CD4-positive, alpha-beta T cell treated with Interleukin-21 for 1 hour (primary cell): Measurements from ENCODE around the gene MS4A7.
A peak's percentile ranks its signal among the peaks of the same experiment; 100 is the strongest.
"Not testable (repeated sequence)": the region's sequence is repeated elsewhere in the genome, so short reads cannot be mapped to it uniquely, and the experiment has no call there.

Experiments
- DNase-seq: peaks from one replicate; pipeline ENCODE4 v3.0.0-alpha.2; 2020

Gene MS4A7, protein sequence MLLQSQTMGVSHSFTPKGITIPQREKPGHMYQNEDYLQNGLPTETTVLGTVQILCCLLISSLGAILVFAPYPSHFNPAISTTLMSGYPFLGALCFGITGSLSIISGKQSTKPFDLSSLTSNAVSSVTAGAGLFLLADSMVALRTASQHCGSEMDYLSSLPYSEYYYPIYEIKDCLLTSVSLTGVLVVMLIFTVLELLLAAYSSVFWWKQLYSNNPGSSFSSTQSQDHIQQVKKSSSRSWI

GRCh38 chr11:60378354-60378753 is at the start of gene MS4A7:
TSS of gene MS4A7 (plus strand) at chr11:60378532. CDS start at chr11:60383142, 4,610 bp downstream.
- peak; percentile 20 for DNase-seq

- no peak for DNase-seq
These were observed 45.5 kb upstream of the MS4A7 start for GRCh38 chr11:60332846-60333245.

GRCh38 chr11:60334005-60334620 is 44.2 kb upstream of the MS4A7 start:
- DNase-seq, result peak; percentile 62

DNA sequence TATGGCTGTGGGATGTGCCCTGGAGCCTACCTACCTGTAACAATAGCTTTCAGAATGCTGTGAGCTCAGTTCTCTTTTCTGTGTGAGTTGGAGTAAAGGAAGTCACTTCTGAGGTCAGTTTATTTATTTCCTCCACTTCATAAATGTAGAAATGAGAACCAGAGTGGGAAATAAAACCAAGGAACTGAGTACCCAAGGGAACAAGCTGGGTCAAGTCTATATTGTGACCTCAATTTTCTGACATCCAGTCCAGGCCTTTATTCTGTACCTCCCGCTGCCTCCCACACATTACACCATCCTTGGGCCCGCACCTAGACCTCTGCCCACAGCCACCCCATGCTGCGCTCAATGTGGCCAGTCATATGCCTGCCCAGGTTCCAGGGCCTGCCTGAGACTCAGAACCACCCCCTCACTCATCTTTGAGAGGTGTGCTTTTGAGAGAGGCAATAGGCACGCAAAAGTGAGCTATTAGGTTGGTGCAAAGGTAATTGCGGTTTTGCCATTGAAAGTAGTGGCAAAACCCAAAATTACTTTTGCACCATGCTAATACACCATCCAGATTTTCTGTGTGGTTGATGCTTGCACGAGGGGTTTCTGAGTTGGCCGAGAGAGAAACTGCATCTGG is 41.5 kb upstream of the MS4A7 start:
- no peak for DNase-seq

GRCh38 chr11:60338053-60338452 is 40.3 kb upstream of the MS4A7 start:
- no peak for DNase-seq

DNA sequence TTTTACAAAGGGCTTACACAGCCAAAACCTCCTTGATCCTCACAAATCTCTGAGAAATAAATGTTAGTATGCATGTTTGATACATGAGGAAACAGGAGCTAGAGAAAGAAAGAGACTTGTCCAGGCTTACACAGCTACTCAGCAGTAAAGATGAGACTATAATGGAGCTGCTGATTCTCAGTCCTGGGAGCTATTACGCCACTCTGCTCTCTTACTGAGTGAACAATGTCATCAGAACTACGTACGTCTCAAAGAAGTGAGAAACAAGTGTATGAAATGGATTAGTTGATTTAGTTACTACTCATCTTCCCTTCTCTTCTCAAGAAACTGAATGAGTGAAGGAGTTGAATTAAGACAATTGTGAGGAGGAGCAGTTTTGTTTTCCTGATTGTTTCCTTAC is 39.0 kb upstream of the MS4A7 start:
- no peak for DNase-seq

GRCh38 chr11:60343094-60343704 is 35.1 kb upstream of the MS4A7 start:
- DNase-seq, result peak; percentile 36

DNA sequence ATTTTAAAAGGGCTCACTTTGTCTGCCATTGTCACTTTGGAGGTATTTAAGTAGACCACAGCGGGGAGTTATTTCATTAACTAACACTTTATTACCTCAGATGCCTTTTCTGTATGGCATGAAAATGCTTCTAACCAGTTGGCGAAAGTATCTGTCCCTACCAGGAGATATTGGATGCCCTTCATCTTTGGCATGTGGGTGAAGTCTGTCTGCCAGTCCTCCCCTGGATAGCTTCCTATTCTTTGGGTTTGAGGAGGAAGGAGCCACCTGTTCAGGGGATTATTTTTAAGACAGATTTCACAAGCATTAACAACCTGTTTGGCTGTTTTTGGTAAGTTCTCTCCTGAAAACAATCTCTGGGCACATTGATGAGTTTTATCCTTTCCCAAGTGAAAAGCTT is 34.2 kb upstream of the MS4A7 start:
- no peak for DNase-seq

DNA sequence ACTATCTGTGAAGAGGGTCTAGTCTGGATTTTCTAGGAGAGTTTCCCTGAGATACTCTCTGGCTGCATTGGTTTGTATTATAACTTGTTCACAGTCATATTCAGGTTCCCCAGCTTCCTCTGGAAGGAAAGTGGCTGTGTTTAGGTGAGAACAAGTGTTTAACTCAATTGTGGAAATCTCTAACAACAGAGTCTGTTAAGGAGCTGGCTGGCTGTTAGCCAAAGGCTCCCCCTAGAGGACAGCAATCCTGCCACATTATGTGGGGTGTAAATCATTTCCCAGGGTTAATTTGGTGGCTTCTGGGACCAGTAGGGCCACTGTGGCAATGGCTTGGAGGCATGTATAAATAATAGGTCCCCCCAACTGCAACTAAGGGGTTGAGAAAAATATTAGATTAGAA is 32.8 kb upstream of the MS4A7 start:
- DNase-seq, result no peak

- DNase-seq, result no peak
These were observed 31.1 kb upstream of the MS4A7 start for GRCh38 chr11:60347084-60347797.

DNA sequence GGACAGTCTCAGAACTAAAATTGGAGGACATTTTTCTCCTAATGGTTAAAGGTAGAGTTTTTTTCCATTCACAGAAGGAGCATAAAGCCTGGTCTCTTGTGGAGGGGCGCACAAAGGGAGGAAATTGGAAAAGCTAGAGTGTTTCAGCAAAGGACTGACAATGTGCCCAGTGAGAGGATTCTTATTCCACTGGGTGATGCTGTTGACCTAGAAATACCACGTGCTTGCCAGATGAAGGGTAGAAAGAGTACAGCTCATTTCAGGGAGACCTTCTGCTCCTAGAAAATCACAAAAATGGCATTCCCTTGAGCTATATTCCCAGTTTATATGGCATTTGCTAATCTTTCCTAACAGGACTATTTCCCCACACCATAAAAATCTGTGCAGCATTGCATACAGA is 30.2 kb upstream of the MS4A7 start:
- no peak for DNase-seq

- no peak for DNase-seq
These were observed 28.3 kb upstream of the MS4A7 start for GRCh38 chr11:60349990-60350389.

DNA sequence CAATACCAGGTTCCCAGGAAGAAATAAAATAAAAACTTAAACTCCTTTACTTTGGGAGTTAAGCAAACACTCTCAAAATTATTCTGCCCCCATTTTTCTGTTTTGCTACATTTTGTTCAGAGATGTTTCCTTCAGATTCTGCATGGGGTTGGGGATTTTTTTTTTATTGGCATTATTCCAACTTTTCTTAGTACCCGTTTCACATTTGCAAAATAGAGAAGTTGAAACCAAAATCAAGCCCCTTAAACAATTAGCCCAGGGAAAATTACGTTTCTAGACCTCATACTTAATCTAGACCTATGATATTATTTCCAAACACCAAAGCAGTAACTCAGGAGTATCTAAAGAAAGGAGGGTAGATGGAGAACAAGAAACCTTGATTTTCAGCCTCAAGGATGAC is 20.6 kb upstream of the MS4A7 start:
- DNase-seq, result no peak

DNA sequence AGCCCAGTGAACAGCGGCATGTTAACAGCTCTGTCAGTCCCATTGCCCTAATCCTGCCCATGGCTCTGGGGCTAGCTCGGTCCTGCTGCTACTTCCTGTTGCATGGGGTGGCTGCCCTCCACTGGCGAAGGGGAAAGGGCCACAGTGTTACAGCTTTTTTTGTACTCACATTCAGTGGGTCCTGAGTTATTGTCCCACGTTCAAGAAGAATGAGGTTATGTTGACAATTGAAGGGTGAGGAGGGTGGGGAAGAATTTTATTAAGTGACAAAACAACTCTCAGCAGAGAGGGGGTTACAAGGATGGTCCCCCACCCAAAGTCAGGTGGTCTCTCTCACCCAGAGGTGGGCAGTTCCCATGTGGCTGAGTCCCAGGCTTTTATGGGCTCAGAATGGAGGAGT is 17.7 kb upstream of the MS4A7 start:
- DNase-seq, result no peak

GRCh38 chr11:60362241-60362640 is 16.1 kb upstream of the MS4A7 start:
- no peak for DNase-seq

GRCh38 chr11:60363542-60364470 is 14.5 kb upstream of the MS4A7 start:
- DNase-seq, result peak; percentile 60

DNA sequence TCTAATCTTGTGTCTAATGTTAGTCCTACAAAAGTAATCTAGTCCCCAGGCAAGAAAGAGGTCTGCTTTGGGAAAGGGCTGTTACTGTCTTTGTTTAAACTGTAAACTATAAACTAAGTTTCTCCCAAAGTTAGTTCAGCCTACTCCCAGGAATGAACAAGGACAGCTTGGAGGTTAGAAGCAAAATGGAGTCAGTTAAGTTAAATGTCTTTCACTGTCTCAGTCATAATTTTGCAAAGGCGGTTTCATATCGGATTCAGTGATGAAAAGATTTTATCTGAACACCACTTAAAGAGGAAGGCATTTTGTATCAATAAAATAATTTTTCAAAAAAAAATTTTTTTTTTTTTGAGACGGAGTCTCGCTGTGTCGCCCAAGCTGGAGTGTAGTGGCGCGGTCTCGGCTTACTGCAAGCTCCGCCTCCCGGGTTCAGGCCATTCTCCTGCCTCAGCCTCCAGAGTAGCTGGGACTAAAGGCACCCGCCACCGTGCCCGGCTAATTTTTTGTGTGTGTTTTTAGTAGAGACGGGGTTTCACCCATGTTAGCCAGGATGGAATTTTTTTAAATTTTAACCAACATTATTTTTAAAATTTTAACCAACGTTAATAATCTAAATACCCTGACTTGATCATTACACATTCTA is 11.9 kb upstream of the MS4A7 start:
- not testable (repeated sequence) for DNase-seq

GRCh38 chr11:60367009-60367408 is 11.3 kb upstream of the MS4A7 start:
- DNase-seq, result no peak

DNA sequence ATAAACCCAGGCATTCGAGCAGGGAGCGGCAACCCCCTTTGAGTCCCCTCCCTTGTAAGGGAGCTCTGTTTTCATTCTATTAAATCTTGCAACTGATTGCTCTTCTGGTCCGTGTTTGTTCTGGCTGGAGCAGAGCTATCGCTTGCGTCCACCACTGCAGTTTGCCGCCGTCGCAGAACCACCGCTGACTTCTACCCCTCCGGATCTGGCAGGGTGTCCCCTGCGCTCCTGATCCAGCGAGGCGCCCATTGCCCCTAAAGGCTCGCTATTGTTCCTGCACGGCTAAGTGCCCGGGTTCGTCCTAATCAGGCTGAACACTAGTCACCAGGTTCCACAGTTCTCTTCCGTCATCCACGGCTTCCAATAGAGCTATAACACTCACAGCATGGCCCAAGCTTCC is 10.4 kb upstream of the MS4A7 start:
- DNase-seq, result no peak

DNA sequence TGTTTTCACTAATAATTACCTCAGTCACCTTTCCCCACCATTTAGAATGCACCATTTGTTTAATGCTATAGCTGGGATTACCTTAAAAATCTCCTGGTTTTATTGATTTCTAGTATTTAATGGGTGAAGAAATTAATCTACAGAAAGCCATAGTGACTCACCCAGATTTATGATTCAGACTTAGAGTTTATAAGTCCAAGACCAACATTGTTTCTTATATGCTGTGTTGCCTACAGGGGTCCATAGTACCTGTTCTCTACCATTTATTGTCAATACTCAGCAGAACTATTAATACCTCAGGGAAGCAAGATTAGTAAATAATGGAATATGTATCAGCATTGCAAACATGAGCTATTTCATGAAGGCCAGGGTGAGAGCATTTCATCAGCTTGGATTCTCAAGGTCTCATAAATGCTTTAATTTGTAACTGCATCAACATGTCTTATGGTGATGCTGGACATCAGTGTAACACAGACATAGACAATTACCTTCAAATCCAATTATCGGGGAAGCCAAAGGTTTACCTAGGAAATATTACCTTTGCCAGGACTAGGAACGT is 8.0 kb upstream of the MS4A7 start:
- no peak for DNase-seq

DNA sequence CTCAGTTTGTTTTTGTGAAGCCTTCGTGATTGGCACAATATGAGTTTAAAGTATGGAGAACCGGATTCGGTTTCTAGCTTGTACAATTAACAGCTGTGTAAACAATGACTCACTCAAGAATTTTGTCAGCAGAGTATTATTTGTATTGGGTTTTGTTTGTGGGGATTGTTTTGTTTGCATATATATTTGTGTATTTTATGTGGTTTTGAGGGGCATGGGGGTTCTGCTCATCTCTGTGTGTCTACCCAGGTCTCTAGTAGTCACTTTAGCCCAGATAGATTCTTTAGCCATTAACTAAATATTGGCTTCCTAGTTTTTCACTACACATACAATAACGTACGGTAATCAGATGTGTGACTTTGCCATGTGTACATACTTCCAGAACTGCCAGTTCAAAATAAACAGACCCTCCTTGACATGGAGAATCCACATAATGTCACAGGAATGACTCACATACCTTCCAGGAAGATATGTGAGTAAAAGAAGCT is 7.5 kb upstream of the MS4A7 start:
- DNase-seq, result no peak
